Nephron progenitor cell (in vitro differentiated cells): ENCODE measurements around the gene CCDC141.

Experiments used
- DNase-seq: peaks from one replicate; pipeline ENCODE4 v3.0.0; 2021
- H3K27ac Mint-ChIP-seq: 2 replicates; pipeline ENCODE4 v1.8.0; 2021; ENCODE audit warnings: mild to moderate bottlenecking, moderate library complexity, mixed read lengths
- H3K27me3 Mint-ChIP-seq: 2 replicates; pipeline ENCODE4 v1.8.0; 2021; ENCODE audit warnings: mild to moderate bottlenecking, low read depth, mixed read lengths; ENCODE audit not compliant: poor library complexity
- H3K36me3 Mint-ChIP-seq: 2 replicates; pipeline ENCODE4 v1.8.0; 2021; ENCODE audit warnings: low read depth, mixed read lengths
- H3K4me1 Mint-ChIP-seq: 2 replicates; pipeline ENCODE4 v1.8.0; 2021; ENCODE audit warnings: mixed read lengths
- H3K4me3 Mint-ChIP-seq: 2 replicates; pipeline ENCODE4 v1.8.0; 2021; ENCODE audit warnings: mild to moderate bottlenecking, moderate library complexity, mixed read lengths
- H3K9me3 Mint-ChIP-seq: 2 replicates; pipeline ENCODE4 v1.8.0; 2021; ENCODE audit warnings: mild to moderate bottlenecking, moderate library complexity, mixed read lengths
- CTCF ChIP-seq: fragments of 200-600 bp; sonication (generic); IDR thresholded peaks from 2 replicates; pipeline ENCODE4 v1.5.0; 2021; ENCODE audit warnings: antibody characterized with exemption

The CCDC141 gene

GRCh38 chr2:178833382-178833781 is 216.6 kb downstream of the CCDC141 start:
- H3K27me3 Mint-ChIP-seq: no peaks in the 10 kb centered on the region
- H3K9me3 Mint-ChIP-seq: no peaks in the 10 kb centered on the region
- H3K36me3 Mint-ChIP-seq: no peaks in the 10 kb centered on the region
- no peak overlapping the region for H3K27ac Mint-ChIP-seq
- peaks cover 18% of the 10 kb centered on the region for H3K4me1 Mint-ChIP-seq
- H3K4me3 Mint-ChIP-seq: no peak overlapping the region
- TF ChIP-seq CTCF: no peak
- DNase-seq: no peak

GRCh38 chr2:178830451-178830850 is 219.5 kb downstream of the CCDC141 start:
- no peak for DNase-seq
- Mint-ChIP-seq H3K9me3 (peaks cover 4% of the 10 kb centered on the region), H3K27ac (no peak overlapping the region), H3K4me3 (no peak overlapping the region), H3K36me3 (peaks cover 8% of the 10 kb centered on the region), H3K27me3 (no peaks in the 10 kb centered on the region), H3K4me1 (no peaks in the 10 kb centered on the region)
- TF ChIP-seq CTCF: no peak

GRCh38 chr2:178829981-178830380 is 220.0 kb downstream of the CCDC141 start:
- no peak for TF ChIP-seq CTCF
- Mint-ChIP-seq H3K36me3 (peaks cover 8% of the 10 kb centered on the region), H3K27ac (no peak overlapping the region), H3K4me3 (no peak overlapping the region), H3K27me3 (no peaks in the 10 kb centered on the region), H3K4me1 (no peaks in the 10 kb centered on the region), H3K9me3 (peaks cover 4% of the 10 kb centered on the region)
- DNase-seq: no peak

- peaks cover 8% of the 10 kb centered on the region for H3K36me3 Mint-ChIP-seq
- peaks cover 4% of the 10 kb centered on the region for H3K9me3 Mint-ChIP-seq
- H3K27me3 Mint-ChIP-seq: no peaks in the 10 kb centered on the region
- DNase-seq: no peak
- no peaks in the 10 kb centered on the region for H3K4me1 Mint-ChIP-seq
- no peak overlapping the region for H3K27ac Mint-ChIP-seq
- no peak for TF ChIP-seq CTCF
- H3K4me3 Mint-ChIP-seq: no peak overlapping the region
These were observed 220.5 kb downstream of the CCDC141 start for GRCh38 chr2:178829299-178829960.

GRCh38 chr2:178828486-178828881 is 221.5 kb downstream of the CCDC141 start:
- H3K36me3 Mint-ChIP-seq: peaks cover 8% of the 10 kb centered on the region
- no peaks in the 10 kb centered on the region for H3K27me3 Mint-ChIP-seq
- H3K4me1 Mint-ChIP-seq: no peaks in the 10 kb centered on the region
- H3K9me3 Mint-ChIP-seq: peaks cover 4% of the 10 kb centered on the region
- H3K27ac Mint-ChIP-seq: no peak overlapping the region
- H3K4me3 Mint-ChIP-seq: no peak overlapping the region
- no peak for TF ChIP-seq CTCF
- DNase-seq: no peak
